Prostate gland (tissue), 2 donors: ENCODE results near the gene FTL. TPM values are rescaled to one million over a fixed set of nuclear protein-coding genes. Genes with fewer than 3 reads are reported as not detected.

ENCODE experiments used
- DNase-seq: peaks from one replicate; pipeline ENCODE4 v3.0.0-alpha.2; 2019; ENCODE audit warnings: low spot score
- H3K27ac ChIP-seq, 2 donors: fragments of 200-600 bp; sonication (generic); 2 replicates each; pipeline ENCODE4 v1.5.1; 2017 to 2019
- H3K27me3 ChIP-seq: fragments of 200-600 bp; sonication (generic); replicated peaks from 2 replicates; pipeline ENCODE4 v1.5.1; 2019; ENCODE audit not compliant: insufficient read depth
- H3K36me3 ChIP-seq, 2 donors: fragments of 200-600 bp; sonication (generic); 1 replicate in 1 of 2; 2 replicates in 1 of 2; pipeline versions ENCODE4 v1.5.1 to v1.8.1; 2017 to 2019
- H3K4me1 ChIP-seq: fragments of 200-600 bp; sonication (generic); replicated peaks from 2 replicates; pipeline ENCODE4 v1.5.1; 2019
- H3K4me3 ChIP-seq, 2 donors: fragments of 200-600 bp; sonication (generic); 2 replicates each; pipeline ENCODE4 v1.5.1; 2017 to 2019
- H3K9me3 ChIP-seq: fragments of 200-600 bp; sonication (generic); 2 replicates; pipeline ENCODE4 v1.5.1; 2017
- POLR2A ChIP-seq: fragments of 450-650 bp; IDR thresholded peaks from one replicate; pipeline ENCODE4 v1.6.1; 2016; ENCODE audit warnings: antibody characterized with exemption, mild to moderate bottlenecking
- POLR2AphosphoS5 ChIP-seq: sonication (generic); formaldehyde crosslinking; IDR thresholded peaks from one replicate; pipeline ENCODE4 v1.6.1; 2017; ENCODE audit warnings: antibody characterized with exemption
- WGBS: methylation state at CpG from one replicate; pipeline ENCODE4 v1.1.5; 2018; 5-methylcytosine and 5-hydroxymethylcytosine counted together
- intact Hi-C: fragments of 100-400 bp; cut with DNase I; formaldehyde crosslinking; loops from one replicate; pipeline ENCODE4 v1.14.2; 2022
- total RNA-seq, 2 donors: library from RNA; depleted of rRNA; stranded (reverse); fragments of >200 nt; gene quantifications; one replicate each; pipeline ENCODE4 v1.1.0, GENCODE V29; 2016
- TF ChIP-seq, protein P1 (sequence below), 4 experiments: fragments of 200-600 bp in 2 of 4; fragments of 450-650 bp in 2 of 4; sonication (generic) in 2 of 4; IDR thresholded peaks; 1 replicate in 3 of 4; 2 replicates in 1 of 4; pipeline ENCODE4 v1.5.1; 2016 to 2019; ENCODE audit warnings: antibody characterized with exemption in 4 of 4, mild to moderate bottlenecking in 2 of 4, moderate library complexity in 2 of 4

The FTL gene
- total RNA-seq, 2 donors from 2014 or later = 1,764 to 2,124 TPM

DNA sequence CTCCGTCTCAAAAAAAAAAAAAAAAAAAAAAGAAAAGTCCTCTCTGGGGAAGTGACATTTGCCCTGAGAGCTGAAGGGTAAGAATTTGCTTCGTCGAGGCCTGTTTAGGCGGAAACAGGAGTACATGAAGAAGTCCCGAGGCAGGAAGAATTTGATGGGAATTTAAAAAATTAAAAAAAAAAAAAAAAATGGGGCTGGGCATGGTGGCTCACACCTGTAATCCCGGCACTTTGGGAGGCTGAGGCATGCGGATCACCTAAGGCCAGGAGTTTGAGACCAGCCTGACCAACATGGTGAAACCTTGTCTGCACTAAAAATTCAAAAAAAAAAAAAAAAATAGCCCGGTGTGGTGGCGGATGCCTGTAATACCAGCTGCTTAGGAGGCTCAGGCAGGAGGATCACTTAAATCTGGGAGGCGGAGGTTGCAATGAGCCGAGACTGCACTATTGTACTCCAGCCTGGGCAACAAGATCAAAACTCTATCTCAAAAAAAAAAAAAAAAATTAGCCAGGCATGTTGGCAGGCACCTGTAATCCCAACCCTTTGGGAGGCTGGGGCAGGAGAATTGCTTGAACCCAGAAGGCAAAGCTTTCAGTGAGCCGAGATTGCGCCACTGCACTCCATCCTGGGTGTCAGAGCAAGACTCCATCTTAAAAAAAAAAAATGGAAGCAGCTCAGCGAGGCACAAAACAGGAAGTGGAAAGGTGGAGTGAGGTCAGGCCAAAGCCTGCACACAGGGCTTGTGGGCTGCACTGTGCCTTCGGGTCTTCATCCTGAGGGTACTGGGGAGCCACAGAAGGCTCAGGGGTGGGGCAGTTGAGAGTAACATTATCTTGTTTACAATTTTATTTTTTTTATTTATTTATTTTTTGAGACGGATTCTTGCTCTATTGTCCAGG lies 5.5 kb upstream of the FTL start:
- TF ChIP-seq, protein P1, sequence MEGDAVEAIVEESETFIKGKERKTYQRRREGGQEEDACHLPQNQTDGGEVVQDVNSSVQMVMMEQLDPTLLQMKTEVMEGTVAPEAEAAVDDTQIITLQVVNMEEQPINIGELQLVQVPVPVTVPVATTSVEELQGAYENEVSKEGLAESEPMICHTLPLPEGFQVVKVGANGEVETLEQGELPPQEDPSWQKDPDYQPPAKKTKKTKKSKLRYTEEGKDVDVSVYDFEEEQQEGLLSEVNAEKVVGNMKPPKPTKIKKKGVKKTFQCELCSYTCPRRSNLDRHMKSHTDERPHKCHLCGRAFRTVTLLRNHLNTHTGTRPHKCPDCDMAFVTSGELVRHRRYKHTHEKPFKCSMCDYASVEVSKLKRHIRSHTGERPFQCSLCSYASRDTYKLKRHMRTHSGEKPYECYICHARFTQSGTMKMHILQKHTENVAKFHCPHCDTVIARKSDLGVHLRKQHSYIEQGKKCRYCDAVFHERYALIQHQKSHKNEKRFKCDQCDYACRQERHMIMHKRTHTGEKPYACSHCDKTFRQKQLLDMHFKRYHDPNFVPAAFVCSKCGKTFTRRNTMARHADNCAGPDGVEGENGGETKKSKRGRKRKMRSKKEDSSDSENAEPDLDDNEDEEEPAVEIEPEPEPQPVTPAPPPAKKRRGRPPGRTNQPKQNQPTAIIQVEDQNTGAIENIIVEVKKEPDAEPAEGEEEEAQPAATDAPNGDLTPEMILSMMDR (IDR thresholded peaks at IDR 0.05) = no peak
- no peak for TF ChIP-seq POLR2AphosphoS5
- TF ChIP-seq POLR2A = no peak
- Histone ChIP-seq H3K27ac (no peak overlapping the region), H3K4me1 (no peaks in the 10 kb centered on the region), H3K27me3 (no peaks in the 10 kb centered on the region), H3K4me3 (no peak overlapping the region), H3K36me3 (no peaks in the 10 kb centered on the region), H3K9me3 (no peaks in the 10 kb centered on the region)
- 91% methylated on average over 16 of the region's 16 CpGs for WGBS
- intact Hi-C loops = loop anchor here (10.0 kb wide), 1 partner anchor 315 kb away; the partner anchor contains the start of gene CA11
- DNase-seq = no peak

DNA sequence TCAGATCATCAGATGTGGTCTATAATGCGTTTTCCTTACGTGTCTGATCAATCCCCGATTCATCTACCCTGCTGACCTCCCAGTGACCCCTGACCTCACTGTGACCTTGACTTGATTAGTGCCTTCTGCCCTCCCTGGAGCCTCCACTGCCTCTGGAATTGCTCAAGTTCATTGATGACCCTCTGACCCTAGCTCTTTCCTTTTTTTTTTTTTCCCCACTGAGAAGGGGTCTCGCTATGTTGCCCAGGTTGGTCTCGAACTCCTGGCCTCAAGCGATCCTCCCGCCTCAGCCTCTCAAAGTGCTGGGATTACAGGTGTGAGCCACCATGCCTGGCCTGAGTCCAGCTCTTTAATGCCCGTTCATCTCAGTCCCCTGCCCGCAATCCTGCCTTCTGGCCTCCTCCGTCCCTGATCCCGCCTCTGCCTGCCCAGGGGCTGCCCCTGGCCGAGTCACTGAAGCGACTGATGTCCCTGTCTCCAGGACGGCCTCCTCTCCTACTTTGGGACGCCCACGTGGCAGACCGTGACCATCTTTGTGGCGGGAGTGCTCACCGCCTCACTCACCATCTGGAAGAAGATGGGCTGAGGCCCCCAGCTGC lies 4.0 kb upstream of the FTL start:
- no peaks in the 10 kb centered on the region for H3K27me3 ChIP-seq
- 90% methylated on average over 19 of the region's 19 CpGs for WGBS
- no peak overlapping the region for H3K27ac ChIP-seq
- no peaks in the 10 kb centered on the region for H3K4me1 ChIP-seq
- H3K4me3 ChIP-seq = no peak overlapping the region
- TF ChIP-seq POLR2AphosphoS5 (no peak), POLR2A (no peak)
- TF ChIP-seq, protein P1 (IDR thresholded peaks at IDR 0.05) = no peak
- H3K36me3 ChIP-seq = no peaks in the 10 kb centered on the region
- intact Hi-C loops = loop anchor here (10.0 kb wide), 1 partner anchor 316 kb away; the partner anchor contains the start of gene CA11
- no peaks in the 10 kb centered on the region for H3K9me3 ChIP-seq
- DNase-seq = no peak

DNA sequence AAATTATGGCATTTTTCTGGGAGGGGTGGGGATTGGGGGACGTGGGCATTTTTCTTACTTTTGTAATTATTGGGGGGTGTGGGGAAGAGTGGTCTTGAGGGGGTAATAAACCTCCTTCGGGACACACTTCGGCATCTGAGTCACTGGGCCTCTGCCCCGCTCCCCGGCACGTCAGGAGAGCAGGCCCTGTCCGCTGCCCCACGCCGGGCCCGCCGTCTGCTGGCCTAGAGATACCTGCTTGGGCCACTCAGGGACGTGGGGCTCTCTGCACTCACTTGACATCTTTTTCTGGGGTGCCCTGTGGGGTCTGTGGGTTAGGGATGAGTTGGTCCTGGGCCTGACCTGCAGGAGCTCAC lies 3.5 kb upstream of the FTL start:
- Histone ChIP-seq H3K36me3 (no peaks in the 10 kb centered on the region), H3K27ac (peak overlapping the region in 1 of 2 donors; percentile 44), H3K4me3 (no peak overlapping the region), H3K27me3 (no peaks in the 10 kb centered on the region), H3K9me3 (no peaks in the 10 kb centered on the region), H3K4me1 (peaks cover 5% of the 10 kb centered on the region)
- intact Hi-C loops = loop anchor here (10.0 kb wide), 1 partner anchor 317 kb away; the partner anchor contains the start of gene CA11
- 81% methylated on average over 12 of the region's 12 CpGs for WGBS
- DNase-seq = no peak
- TF ChIP-seq POLR2AphosphoS5 = no peak
- TF ChIP-seq POLR2A = no peak
- TF ChIP-seq, protein P1 (IDR thresholded peaks at IDR 0.05) = no peak

DNA sequence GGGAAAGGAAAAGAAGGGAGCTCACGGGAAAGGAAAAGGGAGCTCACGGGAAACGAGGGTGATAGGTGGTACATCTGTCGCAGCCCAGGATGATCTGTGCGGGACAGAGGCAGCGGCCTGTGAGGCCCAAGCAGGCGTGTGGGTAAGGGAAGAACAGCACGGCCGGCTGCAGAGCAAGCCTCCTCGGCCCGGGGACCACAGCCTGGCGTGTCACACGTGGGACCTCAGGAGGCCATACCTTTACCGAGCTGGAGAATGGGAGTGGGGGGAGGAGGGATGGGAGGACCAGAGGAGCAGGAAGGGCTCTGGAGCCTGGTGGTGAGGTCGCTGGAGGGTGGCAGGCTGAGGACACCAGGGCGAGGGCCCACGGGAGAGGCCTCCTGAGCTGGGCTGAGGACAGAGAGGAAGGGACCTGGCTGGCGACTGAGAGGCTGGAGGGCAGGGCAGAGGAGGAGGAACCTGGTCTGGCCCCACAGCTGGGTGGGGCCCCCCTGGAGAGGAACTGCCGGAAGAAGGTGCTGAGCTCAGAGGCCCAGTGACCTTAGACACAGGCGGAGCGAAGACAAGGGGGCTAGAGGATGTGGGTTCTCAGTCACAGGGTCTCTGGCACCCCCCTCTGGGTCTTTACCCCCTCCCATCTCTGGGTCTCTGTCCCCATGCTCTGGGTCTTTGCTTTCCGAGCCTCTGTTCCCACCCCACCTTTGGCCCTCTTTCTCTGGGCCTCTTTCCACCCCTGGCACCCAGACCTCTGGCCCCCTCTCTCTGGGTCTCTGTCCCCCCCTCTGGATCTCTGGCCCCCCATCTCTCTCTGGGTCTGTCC lies 2.9 kb upstream of the FTL start:
- peaks cover 7% of the 10 kb centered on the region for H3K4me1 ChIP-seq
- WGBS = 69% methylated on average over 22 of the region's 22 CpGs
- H3K27me3 ChIP-seq = no peaks in the 10 kb centered on the region
- intact Hi-C loops = loop anchor here (10.0 kb wide), 1 partner anchor 317 kb away; the partner anchor contains the start of gene CA11
- DNase-seq = peak; percentile 46
- H3K4me3 ChIP-seq = no peak overlapping the region
- H3K27ac ChIP-seq = peak overlapping the region; percentile 22 to 44
- TF ChIP-seq POLR2A (peak; percentile 74), POLR2AphosphoS5 (no peak)
- no peaks in the 10 kb centered on the region for H3K36me3 ChIP-seq
- no peaks in the 10 kb centered on the region for H3K9me3 ChIP-seq

DNA sequence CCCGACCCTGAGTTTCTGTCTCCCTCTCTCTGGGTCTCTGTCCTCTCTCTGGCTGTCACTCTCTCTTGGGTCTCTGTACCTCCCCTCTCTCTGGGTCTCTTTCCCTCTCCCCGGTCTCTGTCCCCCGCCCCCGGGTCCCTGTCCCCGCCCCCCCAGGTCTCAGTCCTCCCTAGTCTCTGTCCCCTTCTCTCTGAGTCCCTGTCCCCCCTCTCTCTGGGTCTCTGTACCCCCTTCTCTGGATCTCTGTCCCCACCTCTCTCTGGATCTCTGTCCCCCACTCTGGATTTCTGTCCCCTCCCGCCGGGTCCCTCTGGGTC lies 2.3 kb upstream of the FTL start:
- WGBS = 58% methylated on average over 7 of the region's 7 CpGs
- no peak overlapping the region for H3K4me3 ChIP-seq
- no peak for DNase-seq
- no peaks in the 10 kb centered on the region for H3K27me3 ChIP-seq
- peaks cover 7% of the 10 kb centered on the region for H3K4me1 ChIP-seq
- H3K27ac ChIP-seq = peak overlapping the region; percentile 22 to 93
- no peaks in the 10 kb centered on the region for H3K9me3 ChIP-seq
- H3K36me3 ChIP-seq = no peaks in the 10 kb centered on the region
- TF ChIP-seq, protein P1 (IDR thresholded peaks at IDR 0.05) = no peak
- TF ChIP-seq POLR2A = no peak
- TF ChIP-seq POLR2AphosphoS5 = no peak
- intact Hi-C loops = loop anchor here (10.0 kb wide), 1 partner anchor 318 kb away; the partner anchor contains the start of gene CA11
